ENCODE measurements around the gene IGFN1. TPM values are rescaled to one million over a fixed set of nuclear protein-coding genes. Genes with fewer than 3 reads are reported as not detected.

IGFN1 gene
- total RNA-seq, 1 experiment from 2014 or later: 0.04 TPM

GRCh38 chr1:201142011-201142848 is 48.4 kb upstream of the IGFN1 start:
- no peaks in the 10 kb centered on the region for H3K9me2 ChIP-seq (replicated peaks; ENCODE audit: low read length)
- no peak overlapping the region for H3K4me2 ChIP-seq (ENCODE audit: low read length)
- BruUV-seq (replicated peaks): no TSS peak
- intact Hi-C loops (cut with micrococcal nuclease): no loop called here
- H3K79me2 ChIP-seq (ENCODE audit: low read length): no peaks in the 10 kb centered on the region
- no peaks in the 10 kb centered on the region for H3K9me3 ChIP-seq (ENCODE audit: low read length)
- H3K4me1 ChIP-seq (ENCODE audit: insufficient read depth, low read length): peaks cover 11% of the 10 kb centered on the region
- no peak overlapping the region for H2AFZ ChIP-seq (ENCODE audit: low read length)
- DNase-seq (no peak), ATAC-seq (no peak)
- H3K4me3 ChIP-seq (ENCODE audit: low read length): no peak overlapping the region
- ChIA-PET CTCF (no interaction called here), POLR2A (ENCODE audit: unreplicated experiment) (no interaction called here)
- H4K20me1 ChIP-seq (ENCODE audit: low read length): peaks cover 4% of the 10 kb centered on the region
- H3K36me3 ChIP-seq (ENCODE audit: low read depth, low read length): peaks cover 82% of the 10 kb centered on the region
- TF ChIP-seq CTCF (conservative IDR thresholded peaks at IDR 0.05; ENCODE audit: low read depth, low read length) (no peak), EZH2phosphoT487 (IDR thresholded peaks at IDR 0.05; ENCODE audit: borderline replicate concordance, low read length) (no peak), EZH2 (IDR thresholded peaks at IDR 0.05; ENCODE audit: low read length, unreplicated experiment) (no peak)
- no peak overlapping the region for H3K9ac ChIP-seq (ENCODE audit: low read length)
- H3F3A ChIP-seq (ENCODE audit: low read length, unreplicated experiment): peaks cover 4% of the 10 kb centered on the region
- no peaks in the 10 kb centered on the region for H3K27me3 ChIP-seq (ENCODE audit: low read length)
- no peak overlapping the region for H3K27ac ChIP-seq (ENCODE audit: low read length)

- Histone ChIP-seq H3K27ac (ENCODE audit: low read length) (no peak overlapping the region), H3K27me3 (ENCODE audit: low read length) (no peaks in the 10 kb centered on the region), H3K4me1 (ENCODE audit: insufficient read depth, low read length) (peaks cover 3% of the 10 kb centered on the region), H2AFZ (ENCODE audit: low read length) (no peak overlapping the region), H3K9ac (ENCODE audit: low read length) (no peak overlapping the region), H3K9me2 (replicated peaks; ENCODE audit: low read length) (no peaks in the 10 kb centered on the region), H3K79me2 (ENCODE audit: low read length) (no peaks in the 10 kb centered on the region), H3F3A (ENCODE audit: low read length, unreplicated experiment) (no peaks in the 10 kb centered on the region), H3K4me2 (ENCODE audit: low read length) (no peak overlapping the region), H4K20me1 (ENCODE audit: low read length) (peaks cover under 1% of the 10 kb centered on the region; the same call in 1 of the 2 replicates), H3K36me3 (ENCODE audit: low read depth, low read length) (peaks cover 91% of the 10 kb centered on the region), H3K4me3 (ENCODE audit: low read length) (no peak overlapping the region), H3K9me3 (ENCODE audit: low read length) (no peaks in the 10 kb centered on the region)
- TF ChIP-seq EZH2phosphoT487 (IDR thresholded peaks at IDR 0.05; ENCODE audit: borderline replicate concordance, low read length) (no peak), EZH2 (IDR thresholded peaks at IDR 0.05; ENCODE audit: low read length, unreplicated experiment) (no peak), CTCF (conservative IDR thresholded peaks at IDR 0.05; ENCODE audit: low read depth, low read length) (no peak)
- ATAC-seq (no peak), DNase-seq (no peak)
- POLR2A ChIA-PET (ENCODE audit: unreplicated experiment): no interaction called here
- CTCF ChIA-PET: no interaction called here
- no TSS peak for BruUV-seq (replicated peaks)
- intact Hi-C loops (cut with micrococcal nuclease): no loop called here
Measured at GRCh38 chr1:201142849-201143725, 47.5 kb upstream of the IGFN1 start.
